Upper lobe of right lung (tissue), 1 donor: ENCODE data around the gene WNT9B. TPM values are rescaled to one million over a fixed set of nuclear protein-coding genes. Genes with fewer than 3 reads are reported as not detected.
A peak's percentile ranks its signal among the peaks of the same experiment; 100 is the strongest.

Source experiments
- ATAC-seq: fragments of 200-7000 bp; cut with Tn5 transposase; one replicate; pipeline ENCODE4 v1.9.1; 2020; ENCODE audit warnings: mild to moderate bottlenecking, moderate library complexity
- DNase-seq: peaks from one replicate; pipeline ENCODE4 v3.0.0-alpha.2; 2020
- H3K27ac ChIP-seq: fragments of 200-600 bp; one replicate; pipeline ENCODE4 v1.8.0; 2022
- H3K27me3 ChIP-seq: fragments of 200-600 bp; one replicate; pipeline ENCODE4 v1.8.0; 2022; ENCODE audit warnings: mild to moderate bottlenecking
- H3K36me3 ChIP-seq: fragments of 200-600 bp; one replicate; pipeline ENCODE4 v1.8.0; 2022
- H3K4me1 ChIP-seq: fragments of 200-600 bp; one replicate; pipeline ENCODE4 v1.8.0; 2022
- H3K4me3 ChIP-seq: fragments of 200-600 bp; one replicate; pipeline ENCODE4 v1.8.0; 2022; ENCODE audit warnings: mild to moderate bottlenecking
- H3K9me3 ChIP-seq: fragments of 200-600 bp; one replicate; pipeline ENCODE4 v1.8.0; 2022
- CTCF ChIP-seq: fragments of 200-600 bp; IDR thresholded peaks from one replicate; pipeline ENCODE4 v1.8.0; 2022; ENCODE audit warnings: antibody characterized with exemption
- intact Hi-C: fragments of 100-400 bp; cut with DNase I; formaldehyde crosslinking; loops from one replicate; pipeline ENCODE4 v1.11.0; 2022
- total RNA-seq: library from RNA; stranded (reverse); fragmentation: NEBNext Ultra II Directional; extraction: Animal tissue kit (Norgen Biotek cat#: 25700); gene quantifications from one replicate; pipeline ENCODE4 v1.2.1, GENCODE V29; 2021
- donor health status: DM: no; HTN: yes; CAD: no; lungs with severe emphysema.

The WNT9B gene
- total RNA-seq, 1 donor from 2014 or later, result 2.0 TPM

GRCh38 chr17:46815474-46816353 lies 35.7 kb upstream of the WNT9B start:
- TF ChIP-seq CTCF, result no peak
- ATAC-seq (no peak), DNase-seq (no peak)
- Histone ChIP-seq H3K4me1 (peaks cover 21% of the 10 kb centered on the region), H3K27me3 (peaks cover 62% of the 10 kb centered on the region), H3K4me3 (no peak overlapping the region), H3K36me3 (no peaks in the 10 kb centered on the region), H3K9me3 (no peaks in the 10 kb centered on the region), H3K27ac (no peak overlapping the region)
- intact Hi-C loops, result no loop called here

GRCh38 chr17:46817151-46817900 lies 34.1 kb upstream of the WNT9B start:
- Histone ChIP-seq H3K4me3 (no peak overlapping the region), H3K27ac (no peak overlapping the region), H3K27me3 (peaks cover 72% of the 10 kb centered on the region), H3K9me3 (no peaks in the 10 kb centered on the region), H3K4me1 (peaks cover 21% of the 10 kb centered on the region), H3K36me3 (no peaks in the 10 kb centered on the region)
- no peak for TF ChIP-seq CTCF
- ATAC-seq (no peak), DNase-seq (no peak)
- intact Hi-C loops, result no loop called here

GRCh38 chr17:46817901-46818209 lies 33.5 kb upstream of the WNT9B start:
- peaks cover 73% of the 10 kb centered on the region for H3K27me3 ChIP-seq
- no peak overlapping the region for H3K4me3 ChIP-seq
- peaks cover 21% of the 10 kb centered on the region for H3K4me1 ChIP-seq
- DNase-seq, result no peak
- H3K27ac ChIP-seq, result no peak overlapping the region
- no peak for TF ChIP-seq CTCF
- no peak for ATAC-seq
- no peaks in the 10 kb centered on the region for H3K36me3 ChIP-seq
- intact Hi-C loops, result no loop called here
- no peaks in the 10 kb centered on the region for H3K9me3 ChIP-seq

GRCh38 chr17:46818316-46818928 lies 33.0 kb upstream of the WNT9B start, which contains the start of gene WNT3:
Gene WNT3 (minus strand): TSS chr17:46818692. CDS start chr17:46818597, 95 bp downstream.
- ATAC-seq, result no peak
- DNase-seq, result peak; percentile 75

More at GRCh38 chr17:46818316-46818928, 33.0 kb upstream of the WNT9B start, which contains the start of gene WNT3:
- intact Hi-C loops, result no loop called here
- Histone ChIP-seq H3K4me1 (peaks cover 21% of the 10 kb centered on the region), H3K4me3 (peak within 1 kb of the TSS; percentile 34), H3K36me3 (no peaks in the 10 kb centered on the region), H3K27ac (no peak within 1 kb of the TSS), H3K9me3 (no peaks in the 10 kb centered on the region), H3K27me3 (peaks cover 76% of the 10 kb centered on the region)
- TF ChIP-seq CTCF, result no peak
